Measurements from ENCODE around the gene WDFY3.
"Not testable (repeated sequence)": the region's sequence is repeated elsewhere in the genome, so short reads cannot be mapped to it uniquely, and the experiment has no call there.

WDFY3 gene

GRCh38 chr4:84814094-84814750 is 152.3 kb downstream of the WDFY3 start:
- DNase-seq (ENCODE audit: extremely low read depth, low read depth) = peak; percentile 46
- no peak for TF ChIP-seq CTCF (IDR thresholded peaks at IDR 0.05; ENCODE audit: low read depth, low read length, missing control alignments)
- no peak overlapping the region for H3K4me3 ChIP-seq (replicated peaks; ENCODE audit: low read depth, low read length)

- DNase-seq (ENCODE audit: extremely low read depth, low read depth) = no peak
- no peak for TF ChIP-seq CTCF (IDR thresholded peaks at IDR 0.05; ENCODE audit: low read depth, low read length, missing control alignments)
- H3K4me3 ChIP-seq (replicated peaks; ENCODE audit: low read depth, low read length) = no peak overlapping the region
Observed at GRCh38 chr4:84809946-84810345, 156.5 kb downstream of the WDFY3 start.

GRCh38 chr4:84808332-84808731 is 158.2 kb downstream of the WDFY3 start:
- no peak overlapping the region for H3K4me3 ChIP-seq (replicated peaks; ENCODE audit: low read depth, low read length)
- DNase-seq (ENCODE audit: extremely low read depth, low read depth) = no peak
- TF ChIP-seq CTCF (IDR thresholded peaks at IDR 0.05; ENCODE audit: low read depth, low read length, missing control alignments) = no peak

- not testable (repeated sequence) for DNase-seq (ENCODE audit: extremely low read depth, low read depth); H3K4me3 ChIP-seq (replicated peaks; ENCODE audit: low read depth, low read length)
Observed at GRCh38 chr4:84806541-84806940, 159.9 kb downstream of the WDFY3 start.

GRCh38 chr4:84804136-84804535 is 162.4 kb downstream of the WDFY3 start:
- TF ChIP-seq CTCF (IDR thresholded peaks at IDR 0.05; ENCODE audit: low read depth, low read length, missing control alignments) = no peak
- no peak for DNase-seq (ENCODE audit: extremely low read depth, low read depth)
- no peak overlapping the region for H3K4me3 ChIP-seq (replicated peaks; ENCODE audit: low read depth, low read length)

- H3K4me3 ChIP-seq (replicated peaks; ENCODE audit: low read depth, low read length) = no peak overlapping the region
- DNase-seq (ENCODE audit: extremely low read depth, low read depth) = no peak
- TF ChIP-seq CTCF (IDR thresholded peaks at IDR 0.05; ENCODE audit: low read depth, low read length, missing control alignments) = no peak
Observed at GRCh38 chr4:84803720-84804119, 162.8 kb downstream of the WDFY3 start.

- no peak for TF ChIP-seq CTCF (IDR thresholded peaks at IDR 0.05; ENCODE audit: low read depth, low read length, missing control alignments)
- H3K4me3 ChIP-seq (replicated peaks; ENCODE audit: low read depth, low read length) = no peak overlapping the region
- DNase-seq (ENCODE audit: extremely low read depth, low read depth) = no peak
Observed at GRCh38 chr4:84803116-84803515, 163.4 kb downstream of the WDFY3 start.

All from HFF-Myc (cell line).